Fibroblast of mammary gland (primary cell): ENCODE measurements around the gene CLCN5.

ENCODE experiments used
- DNase-seq: peaks from one replicate; pipeline ENCODE4 v3.0.0-alpha.2; 2010; ENCODE audit warnings: low read depth
- H3K4me3 ChIP-seq: 2 replicates; pipeline ENCODE4 v1.5.1; 2011; ENCODE audit warnings: low read depth, mild to moderate bottlenecking, low read length, moderate library complexity; ENCODE audit not compliant: control insufficient read depth
- CTCF ChIP-seq: conservative IDR thresholded peaks from 2 replicates; pipeline ENCODE4 v1.5.1; 2011; ENCODE audit warnings: low read depth, low read length, inconsistent platforms; ENCODE audit not compliant: control insufficient read depth, insufficient read depth

The CLCN5 gene

DNA sequence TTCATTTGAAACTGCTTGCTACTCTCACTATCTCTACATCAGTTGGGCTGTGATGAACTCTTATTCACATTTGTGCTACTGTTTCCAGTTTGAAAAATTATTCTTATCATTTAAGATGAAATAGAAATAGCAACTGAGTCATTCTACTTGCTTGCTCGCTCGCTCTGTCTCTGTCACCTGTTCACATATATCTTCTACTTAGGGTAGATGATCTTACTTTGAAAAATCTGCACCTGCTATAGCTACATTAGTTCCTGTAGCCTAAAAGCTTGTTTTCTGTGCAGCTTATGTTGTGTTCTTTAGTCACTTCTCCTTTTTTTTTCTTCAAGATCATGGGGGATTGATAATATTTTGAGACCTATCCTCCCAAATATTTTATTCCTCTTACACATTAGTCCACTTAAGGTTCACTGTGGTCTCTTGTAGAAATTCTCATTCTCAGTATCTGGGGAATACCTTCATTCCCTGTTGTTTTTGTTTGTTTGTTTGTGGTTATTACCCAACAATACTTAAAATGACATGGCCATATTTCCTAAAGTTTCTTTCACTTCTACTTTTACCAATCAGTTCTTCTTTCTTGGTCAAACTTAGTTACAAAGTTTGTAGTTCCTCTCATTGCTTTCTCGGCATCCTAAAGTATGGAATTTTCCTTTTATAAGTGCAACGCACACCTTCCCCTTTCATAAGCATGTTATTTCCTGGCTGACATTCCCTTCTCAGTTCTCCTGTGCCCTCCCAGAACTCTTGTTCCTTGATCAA, 36.5 kb downstream of the CLCN5 start:
- no peak overlapping the region for H3K4me3 ChIP-seq
- no peak for DNase-seq
- no peak for TF ChIP-seq CTCF

- DNase-seq: no peak
- TF ChIP-seq CTCF: no peak
- no peak overlapping the region for H3K4me3 ChIP-seq
Measured at GRCh38 chrX:49959602-49960001, 37.2 kb downstream of the CLCN5 start.

- no peak for DNase-seq
- no peak overlapping the region for H3K4me3 ChIP-seq
- no peak for TF ChIP-seq CTCF
Measured at GRCh38 chrX:49960061-49960460, 37.7 kb downstream of the CLCN5 start.

DNA sequence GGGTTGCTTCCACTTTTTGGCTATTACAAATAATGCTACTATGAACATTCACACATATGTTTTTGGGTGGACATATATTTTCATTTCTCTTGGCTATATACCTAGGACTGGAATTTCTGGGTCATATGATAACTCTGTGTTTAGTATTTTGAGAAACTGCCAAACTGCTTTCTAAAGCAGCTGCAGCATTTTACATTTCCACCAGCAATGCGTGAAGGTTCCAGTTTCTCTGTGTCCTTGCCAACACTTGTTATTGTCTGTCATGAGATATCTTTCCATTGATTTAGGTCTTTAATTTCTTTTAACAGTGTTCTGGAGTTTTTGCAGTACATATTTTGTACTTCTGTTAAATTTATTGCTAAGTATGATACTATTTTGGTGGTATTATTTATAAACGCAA, 48.3 kb downstream of the CLCN5 start:
- no peak for DNase-seq

GRCh38 chrX:49972328-49972860, 50.0 kb downstream of the CLCN5 start:
- no peak overlapping the region for H3K4me3 ChIP-seq
- TF ChIP-seq CTCF: no peak
- DNase-seq: no peak

More for the DNA sequence above, 48.3 kb downstream of the CLCN5 start:
- H3K4me3 ChIP-seq: no peak overlapping the region
- TF ChIP-seq CTCF: no peak

- no peak overlapping the region for H3K4me3 ChIP-seq
- TF ChIP-seq CTCF: no peak
- no peak for DNase-seq
Measured at GRCh38 chrX:49976682-49977197, 54.3 kb downstream of the CLCN5 start.
